Esophagus muscularis mucosa (tissue), 4 donors: ENCODE measurements around the gene APPL2.

ENCODE experiments used
- EP300 ChIP-seq: sonication (generic); formaldehyde crosslinking; IDR thresholded peaks from one replicate; pipeline ENCODE4 v1.6.1; 2017; ENCODE audit warnings: antibody characterized with exemption
- POLR2AphosphoS5 ChIP-seq, 2 donors: sonication (generic); formaldehyde crosslinking; IDR thresholded peaks; one replicate each; pipeline ENCODE4 v1.6.1; 2017; ENCODE audit warnings: antibody characterized with exemption in 2 of 2
- TF ChIP-seq, protein P1 (sequence below), 3 experiments: fragments of 200-600 bp in 2 of 3; fragments of 450-650 bp in 1 of 3; sonication (generic) in 2 of 3; IDR thresholded peaks; one replicate each; pipeline ENCODE4 v1.5.1; 2017 to 2019; ENCODE audit warnings: antibody characterized with exemption in 3 of 3, mild to moderate bottlenecking in 2 of 3, moderate library complexity in 1 of 3

DNA sequence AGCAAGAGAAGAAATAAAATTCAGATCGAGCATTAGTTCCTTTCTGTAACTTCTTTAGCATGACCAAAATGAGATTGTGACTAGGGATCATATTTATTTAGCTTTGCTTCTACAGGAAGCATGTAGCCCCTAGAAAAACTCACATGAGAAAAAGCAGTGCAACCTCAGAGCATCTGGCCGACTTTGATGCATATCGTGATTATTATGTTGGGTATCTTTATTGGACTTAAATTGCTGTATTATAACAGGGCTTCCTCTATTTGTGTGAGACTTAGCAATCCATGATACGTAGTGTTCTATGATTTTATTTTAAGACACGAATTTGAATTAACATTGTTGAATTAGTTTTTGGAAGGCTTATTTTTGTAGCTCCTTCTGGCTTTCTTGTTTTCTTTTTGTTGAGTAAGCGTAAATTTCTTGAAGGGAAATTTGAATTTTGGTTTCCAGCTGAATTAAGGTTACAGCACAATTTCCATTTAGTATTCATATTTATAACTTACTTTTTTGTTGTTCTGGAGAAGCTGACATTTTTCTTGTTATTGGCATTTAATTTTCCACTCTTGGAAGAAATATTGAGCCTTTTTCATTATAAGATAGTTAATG, 94.6 kb downstream of the APPL2 start:
- TF ChIP-seq, protein P1, sequence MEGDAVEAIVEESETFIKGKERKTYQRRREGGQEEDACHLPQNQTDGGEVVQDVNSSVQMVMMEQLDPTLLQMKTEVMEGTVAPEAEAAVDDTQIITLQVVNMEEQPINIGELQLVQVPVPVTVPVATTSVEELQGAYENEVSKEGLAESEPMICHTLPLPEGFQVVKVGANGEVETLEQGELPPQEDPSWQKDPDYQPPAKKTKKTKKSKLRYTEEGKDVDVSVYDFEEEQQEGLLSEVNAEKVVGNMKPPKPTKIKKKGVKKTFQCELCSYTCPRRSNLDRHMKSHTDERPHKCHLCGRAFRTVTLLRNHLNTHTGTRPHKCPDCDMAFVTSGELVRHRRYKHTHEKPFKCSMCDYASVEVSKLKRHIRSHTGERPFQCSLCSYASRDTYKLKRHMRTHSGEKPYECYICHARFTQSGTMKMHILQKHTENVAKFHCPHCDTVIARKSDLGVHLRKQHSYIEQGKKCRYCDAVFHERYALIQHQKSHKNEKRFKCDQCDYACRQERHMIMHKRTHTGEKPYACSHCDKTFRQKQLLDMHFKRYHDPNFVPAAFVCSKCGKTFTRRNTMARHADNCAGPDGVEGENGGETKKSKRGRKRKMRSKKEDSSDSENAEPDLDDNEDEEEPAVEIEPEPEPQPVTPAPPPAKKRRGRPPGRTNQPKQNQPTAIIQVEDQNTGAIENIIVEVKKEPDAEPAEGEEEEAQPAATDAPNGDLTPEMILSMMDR (IDR thresholded peaks at IDR 0.05): no peak
- TF ChIP-seq EP300 (no peak), POLR2AphosphoS5 (IDR thresholded peaks at IDR 0.05) (no peak)
